ENCODE results near the gene HDAC4.

- no peak for TF ChIP-seq CTCF (IDR thresholded peaks at IDR 0.05)
- TF ChIP-seq POLR2AphosphoS5 (IDR thresholded peaks at IDR 0.05) = no peak
Observed at GRCh38 chr2:239015218-239015900, 385.5 kb downstream of the HDAC4 start.

Data from stomach (tissue), 4 donors.